Measurements from ENCODE around the gene BPIFB2. TPM values are rescaled to one million over a fixed set of nuclear protein-coding genes. Genes with fewer than 3 reads are reported as not detected.

The BPIFB2 gene
- polyA plus RNA-seq, 1 donor from 2014 or later = not detected

GRCh38 chr20:33042430-33042829, 34.9 kb downstream of the BPIFB2 start:
- H3K27me3 ChIP-seq (ENCODE audit: insufficient read depth, low read depth, low read length) = no peaks in the 10 kb centered on the region
- no peaks in the 10 kb centered on the region for H3K36me3 ChIP-seq (ENCODE audit: insufficient read depth, low read length)
- no peaks in the 10 kb centered on the region for H4K20me1 ChIP-seq (ENCODE audit: insufficient read depth)
- TF ChIP-seq SMC3 (conservative IDR thresholded peaks at IDR 0.05; ENCODE audit: poor library complexity) = no peak
- TF ChIP-seq, protein P1, sequence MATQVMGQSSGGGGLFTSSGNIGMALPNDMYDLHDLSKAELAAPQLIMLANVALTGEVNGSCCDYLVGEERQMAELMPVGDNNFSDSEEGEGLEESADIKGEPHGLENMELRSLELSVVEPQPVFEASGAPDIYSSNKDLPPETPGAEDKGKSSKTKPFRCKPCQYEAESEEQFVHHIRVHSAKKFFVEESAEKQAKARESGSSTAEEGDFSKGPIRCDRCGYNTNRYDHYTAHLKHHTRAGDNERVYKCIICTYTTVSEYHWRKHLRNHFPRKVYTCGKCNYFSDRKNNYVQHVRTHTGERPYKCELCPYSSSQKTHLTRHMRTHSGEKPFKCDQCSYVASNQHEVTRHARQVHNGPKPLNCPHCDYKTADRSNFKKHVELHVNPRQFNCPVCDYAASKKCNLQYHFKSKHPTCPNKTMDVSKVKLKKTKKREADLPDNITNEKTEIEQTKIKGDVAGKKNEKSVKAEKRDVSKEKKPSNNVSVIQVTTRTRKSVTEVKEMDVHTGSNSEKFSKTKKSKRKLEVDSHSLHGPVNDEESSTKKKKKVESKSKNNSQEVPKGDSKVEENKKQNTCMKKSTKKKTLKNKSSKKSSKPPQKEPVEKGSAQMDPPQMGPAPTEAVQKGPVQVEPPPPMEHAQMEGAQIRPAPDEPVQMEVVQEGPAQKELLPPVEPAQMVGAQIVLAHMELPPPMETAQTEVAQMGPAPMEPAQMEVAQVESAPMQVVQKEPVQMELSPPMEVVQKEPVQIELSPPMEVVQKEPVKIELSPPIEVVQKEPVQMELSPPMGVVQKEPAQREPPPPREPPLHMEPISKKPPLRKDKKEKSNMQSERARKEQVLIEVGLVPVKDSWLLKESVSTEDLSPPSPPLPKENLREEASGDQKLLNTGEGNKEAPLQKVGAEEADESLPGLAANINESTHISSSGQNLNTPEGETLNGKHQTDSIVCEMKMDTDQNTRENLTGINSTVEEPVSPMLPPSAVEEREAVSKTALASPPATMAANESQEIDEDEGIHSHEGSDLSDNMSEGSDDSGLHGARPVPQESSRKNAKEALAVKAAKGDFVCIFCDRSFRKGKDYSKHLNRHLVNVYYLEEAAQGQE (IDR thresholded peaks at IDR 0.05; ENCODE audit: borderline replicate concordance) = no peak
- TF ChIP-seq RAD21 (conservative IDR thresholded peaks at IDR 0.05) = no peak
- no peak for TF ChIP-seq CTCF (IDR thresholded peaks at IDR 0.05; ENCODE audit: poor library complexity, severe bottlenecking)
- no peak for TF ChIP-seq EZH2 (IDR thresholded peaks at IDR 0.05; ENCODE audit: borderline replicate concordance, insufficient read depth, low read length, poor library complexity, severe bottlenecking)
- TF ChIP-seq POLR2AphosphoS5 (IDR thresholded peaks at IDR 0.05) = no peak
- TF ChIP-seq TAF1 (IDR thresholded peaks at IDR 0.05; ENCODE audit: low read depth) = no peak
- TF ChIP-seq MXI1 (conservative IDR thresholded peaks at IDR 0.05; ENCODE audit: poor library complexity, severe bottlenecking) = no peak
- no peaks in the 10 kb centered on the region for H3K9me2 ChIP-seq (ENCODE audit: insufficient read depth, low read length)
- H3F3A ChIP-seq (ENCODE audit: insufficient read depth, low read length, poor library complexity, severe bottlenecking) = no peaks in the 10 kb centered on the region
- H3K79me2 ChIP-seq (replicated peaks; ENCODE audit: insufficient read depth, low read length) = no peaks in the 10 kb centered on the region
- no peak overlapping the region for H3K4me2 ChIP-seq (ENCODE audit: low read length)
- no peak overlapping the region for H3K9ac ChIP-seq (ENCODE audit: low read length)
- H2AFZ ChIP-seq (ENCODE audit: low read depth, low read length) = no peak overlapping the region
- no peaks in the 10 kb centered on the region for H3K9me3 ChIP-seq (ENCODE audit: low read length)
- H3K27ac ChIP-seq (ENCODE audit: low read length) = no peak overlapping the region
- no peak overlapping the region for H3K4me3 ChIP-seq (ENCODE audit: low read length)

- no peak overlapping the region for H3K4me3 ChIP-seq (ENCODE audit: low read length)
- H3K9me3 ChIP-seq (ENCODE audit: low read length) = no peaks in the 10 kb centered on the region
- no peak overlapping the region for H3K4me2 ChIP-seq (ENCODE audit: low read length)
- no peaks in the 10 kb centered on the region for H4K20me1 ChIP-seq (ENCODE audit: insufficient read depth)
- H3K27me3 ChIP-seq (ENCODE audit: insufficient read depth, low read depth, low read length) = no peaks in the 10 kb centered on the region
- H3K27ac ChIP-seq (ENCODE audit: low read length) = no peak overlapping the region
- no peaks in the 10 kb centered on the region for H3K9me2 ChIP-seq (ENCODE audit: insufficient read depth, low read length)
- H3K79me2 ChIP-seq (replicated peaks; ENCODE audit: insufficient read depth, low read length) = no peaks in the 10 kb centered on the region
- H3K9ac ChIP-seq (ENCODE audit: low read length) = no peak overlapping the region
- H3K36me3 ChIP-seq (ENCODE audit: insufficient read depth, low read length) = no peaks in the 10 kb centered on the region
- no peaks in the 10 kb centered on the region for H3F3A ChIP-seq (ENCODE audit: insufficient read depth, low read length, poor library complexity, severe bottlenecking)
- TF ChIP-seq EP300 (conservative IDR thresholded peaks at IDR 0.05; ENCODE audit: poor library complexity, severe bottlenecking) = no peak
- no peak for TF ChIP-seq EZH2 (IDR thresholded peaks at IDR 0.05; ENCODE audit: borderline replicate concordance, insufficient read depth, low read length, poor library complexity, severe bottlenecking)
- TF ChIP-seq, protein P1 (IDR thresholded peaks at IDR 0.05; ENCODE audit: borderline replicate concordance) = no peak
- no peak for TF ChIP-seq CTCF (IDR thresholded peaks at IDR 0.05; ENCODE audit: poor library complexity, severe bottlenecking)
- TF ChIP-seq MXI1 (conservative IDR thresholded peaks at IDR 0.05; ENCODE audit: poor library complexity, severe bottlenecking) = no peak
- no peak for TF ChIP-seq TAF1 (IDR thresholded peaks at IDR 0.05; ENCODE audit: low read depth)
- TF ChIP-seq POLR2AphosphoS5 (IDR thresholded peaks at IDR 0.05) = no peak
- TF ChIP-seq SMC3 (conservative IDR thresholded peaks at IDR 0.05; ENCODE audit: poor library complexity) = no peak
- TF ChIP-seq RAD21 (conservative IDR thresholded peaks at IDR 0.05) = no peak
- H2AFZ ChIP-seq (ENCODE audit: low read depth, low read length) = no peak overlapping the region
Measured at GRCh38 chr20:33042983-33043730, 35.7 kb downstream of the BPIFB2 start.

Measured in neural cell (in vitro differentiated cells).